GM18505 (cell line): ENCODE data around the gene ZC3H8.
A peak's percentile ranks its signal among the peaks of the same experiment; 100 is the strongest.

Source experiments
- ATAC-seq: cut with Tn5 transposase; IDR thresholded peaks from one replicate; pipeline ENCODE4 v1.9.1; 2021; ENCODE audit not compliant: unreplicated experiment
- POLR2A ChIP-seq: IDR thresholded peaks from 4 replicates; pipeline ENCODE4 v1.6.1; 2011; ENCODE audit warnings: borderline replicate concordance; ENCODE audit not compliant: insufficient read depth, insufficient read length; ENCODE audit errors: extremely low read depth

The ZC3H8 gene

DNA sequence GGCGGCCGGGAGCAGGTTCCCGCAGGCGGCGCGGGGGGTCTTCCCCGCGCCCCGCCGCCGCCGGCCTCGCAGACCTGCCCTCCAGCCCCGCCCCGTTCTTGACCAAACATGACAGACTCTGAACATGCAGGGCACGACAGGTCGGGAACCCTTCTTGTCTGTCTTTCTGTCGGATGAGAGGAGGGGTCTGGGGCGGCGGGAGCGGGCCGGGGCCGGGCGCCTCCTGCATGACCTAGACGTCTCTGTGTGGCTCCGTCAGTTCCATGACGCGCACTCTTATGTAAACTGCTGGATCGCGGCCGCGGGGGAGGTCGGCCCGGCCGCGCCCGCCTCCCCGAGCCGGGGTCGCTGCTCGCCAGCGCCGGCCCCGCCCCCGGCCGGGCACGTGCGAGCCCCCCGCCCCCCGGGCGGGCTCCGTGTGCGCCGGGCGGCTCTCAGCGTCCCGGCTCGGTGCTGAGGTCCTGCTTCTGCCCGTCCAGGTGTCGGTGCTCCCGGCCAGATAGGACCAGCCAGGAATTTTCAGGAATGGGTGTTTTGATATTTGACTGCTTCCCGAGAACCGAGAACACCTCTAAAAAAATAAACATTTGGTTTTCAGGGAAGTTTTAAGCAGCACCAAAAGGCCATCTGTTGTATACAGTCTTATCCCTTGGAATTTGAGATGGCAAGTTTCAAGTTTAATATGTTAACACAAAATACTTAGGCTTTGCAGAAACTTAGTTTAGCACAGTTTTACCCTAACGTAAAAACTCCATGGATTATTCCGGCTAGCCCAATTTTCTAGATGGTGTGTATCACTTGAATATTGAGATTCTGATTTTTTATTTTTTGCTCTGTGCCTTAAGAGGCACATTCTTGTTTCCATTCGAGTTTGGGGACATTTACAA is 21.3 kb upstream of the ZC3H8 start:
- peak; percentile 77 for TF ChIP-seq POLR2A
- peak; percentile 40 for ATAC-seq

GRCh38 chr2:112275311-112275886 is 20.6 kb upstream of the ZC3H8 start, which contains the start of gene ZC3H6:
Gene ZC3H6 (plus strand): TSS chr2:112275597. CDS start chr2:112275995, 398 bp downstream.
- TF ChIP-seq POLR2A, result peak; percentile 98
- ATAC-seq, result peak; percentile 96

GRCh38 chr2:112273349-112273748 is 18.5 kb upstream of the ZC3H8 start:
- no peak for ATAC-seq
- TF ChIP-seq POLR2A, result no peak

- ATAC-seq, result no peak
- no peak for TF ChIP-seq POLR2A
Observed at GRCh38 chr2:112272669-112273068, 17.8 kb upstream of the ZC3H8 start.

DNA sequence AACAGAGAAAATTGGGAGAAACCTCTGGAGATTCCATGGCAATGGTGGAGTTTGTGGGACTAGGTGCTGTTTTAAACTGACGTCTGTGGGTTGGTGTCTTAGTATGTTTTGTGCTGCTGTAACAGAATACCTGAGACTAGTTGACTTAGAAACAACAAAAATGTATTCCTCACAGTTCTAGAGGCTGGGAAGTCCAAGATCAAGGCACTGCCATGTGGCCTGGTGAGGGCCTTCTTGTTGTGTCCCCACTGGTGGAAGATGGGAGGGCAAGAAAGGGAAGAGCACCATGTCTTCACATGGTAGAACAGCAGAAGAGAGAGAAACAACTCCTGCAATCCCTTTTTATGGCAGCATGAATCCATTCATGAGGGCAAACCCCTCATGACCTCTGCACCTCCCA is 13.7 kb upstream of the ZC3H8 start:
- TF ChIP-seq POLR2A, result no peak

DNA sequence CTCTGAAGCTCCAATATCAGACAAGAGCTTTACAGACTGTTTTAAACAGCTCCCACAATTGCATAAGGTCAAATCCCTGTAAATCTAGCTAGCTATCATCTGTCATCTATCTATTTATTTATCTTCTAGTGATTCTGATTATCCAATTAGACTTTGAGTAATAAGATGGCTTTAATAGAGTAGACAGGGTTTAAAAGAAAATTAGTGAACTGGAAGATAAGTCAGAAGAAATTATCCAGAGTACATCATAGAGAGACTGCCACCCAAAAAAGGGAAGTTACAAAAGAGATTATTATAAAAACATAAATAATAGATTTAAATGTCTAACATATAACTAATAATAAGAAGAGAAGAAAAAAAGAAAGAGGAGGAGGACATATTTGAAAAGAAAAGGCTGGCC is 8.0 kb upstream of the ZC3H8 start:
- ATAC-seq, result no peak
- no peak for TF ChIP-seq POLR2A

More for the DNA sequence above, 13.7 kb upstream of the ZC3H8 start:
- ATAC-seq, result no peak

- no peak for TF ChIP-seq POLR2A
- ATAC-seq, result no peak
Observed at GRCh38 chr2:112260295-112260625, 5.4 kb upstream of the ZC3H8 start.

GRCh38 chr2:112259509-112260294 is 4.9 kb upstream of the ZC3H8 start:
- peak; percentile 34 for ATAC-seq
- no peak for TF ChIP-seq POLR2A

- TF ChIP-seq POLR2A, result no peak
- no peak for ATAC-seq
Observed at GRCh38 chr2:112257575-112257974, 2.7 kb upstream of the ZC3H8 start.

DNA sequence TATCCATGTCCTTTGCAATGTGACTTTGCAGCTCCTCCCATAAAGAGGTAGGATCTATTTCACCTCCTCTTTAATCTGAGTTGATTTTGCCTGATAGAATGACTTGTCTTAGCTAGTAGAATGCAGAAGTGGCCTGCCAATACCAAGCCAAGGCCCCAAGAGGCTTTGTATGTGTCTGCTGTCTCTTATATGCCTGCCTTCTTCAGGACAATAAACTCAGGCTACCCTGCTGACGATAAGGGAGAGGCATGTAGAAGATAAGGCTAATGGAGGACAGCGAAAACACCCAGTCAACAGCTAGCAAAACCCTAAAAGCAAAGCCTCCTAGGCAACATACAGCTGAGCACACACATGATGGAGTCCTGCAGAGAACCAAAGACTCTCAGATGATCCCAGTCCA is 1.8 kb upstream of the ZC3H8 start:
- TF ChIP-seq POLR2A, result no peak

GRCh38 chr2:112255875-112256274 is 1.0 kb upstream of the ZC3H8 start:
- no peak for ATAC-seq
- no peak for TF ChIP-seq POLR2A

More for the DNA sequence above, 1.8 kb upstream of the ZC3H8 start:
- ATAC-seq, result no peak

- TF ChIP-seq POLR2A, result no peak
- ATAC-seq, result no peak
Observed at GRCh38 chr2:112253261-112253815, 1.5 kb downstream of the ZC3H8 start.

- ATAC-seq, result no peak
- no peak for TF ChIP-seq POLR2A
Observed at GRCh38 chr2:112251271-112251670, 3.6 kb downstream of the ZC3H8 start.
